ENCODE measurements around the gene EBF4. TPM values are rescaled to one million over a fixed set of nuclear protein-coding genes. Genes with fewer than 3 reads are reported as not detected.

Gene EBF4
- polyA plus RNA-seq, 3 donors: 0.12 TPM; not detected in 2

GRCh38 chr20:2705931-2706645 is 13.5 kb downstream of the EBF4 start:
- H3K9ac ChIP-seq (ENCODE audit: insufficient read depth, low read length, poor library complexity, severe bottlenecking): no peak overlapping the region
- no peaks in the 10 kb centered on the region for H3K4me1 Mint-ChIP-seq
- H3K4me3 Mint-ChIP-seq: no peak overlapping the region
- peaks cover 6 to 23% (median 20%) of the 10 kb centered on the region in 3 donors for H3K27me3 Mint-ChIP-seq (ENCODE audit: low read depth in 3 of 3)
- H3K27ac Mint-ChIP-seq: no peak overlapping the region
- H3K9me3 Mint-ChIP-seq: peaks cover 0 to 10% (median 6%) of the 10 kb centered on the region in 7 donors
- H3K36me3 ChIP-seq (replicated peaks in 1 of 2; ENCODE audit: control insufficient read depth in 1 of 2, insufficient read depth in 2 of 2, low read length in 2 of 2): no peaks in the 10 kb centered on the region
- no peak overlapping the region for H3K4me3 ChIP-seq (replicated peaks in 1 of 3; ENCODE audit: low read depth in 2 of 3, low read length in 3 of 3)
- intact Hi-C loops (cut with micrococcal nuclease): no loop called here
- H3K27me3 ChIP-seq (ENCODE audit: control insufficient read depth in 2 of 2, insufficient read depth in 2 of 2, low read length in 2 of 2): peaks cover 0 to 4% of the 10 kb centered on the region in 2 donors
- no peak overlapping the region for H3K27ac ChIP-seq (ENCODE audit: low read depth in 1 of 2, low read length in 2 of 2)
- H3K79me2 ChIP-seq (ENCODE audit: insufficient read depth, low read length): no peaks in the 10 kb centered on the region
- WGBS (ENCODE audit: insufficient coverage): 97% methylated on average over 7 of the region's 14 CpGs
- H3K9me3 ChIP-seq (replicated peaks in 1 of 2; ENCODE audit: control insufficient read depth in 1 of 2, insufficient read depth in 1 of 2, low read length in 2 of 2): peaks cover 0 to 4% of the 10 kb centered on the region in 2 donors
- no peaks in the 10 kb centered on the region for H3K4me1 ChIP-seq (ENCODE audit: control insufficient read depth in 1 of 2, insufficient read depth in 2 of 2, low read length in 2 of 2)
- no peak for TF ChIP-seq CTCF (IDR thresholded peaks at IDR 0.05)
- no peaks in the 10 kb centered on the region for H3K36me3 Mint-ChIP-seq
- H4K20me1 ChIP-seq (ENCODE audit: insufficient read depth, low read length): no peaks in the 10 kb centered on the region
- no peak overlapping the region for H3K4me2 ChIP-seq (replicated peaks; ENCODE audit: extremely low read depth, low read length, poor library complexity, severe bottlenecking)
- no peak overlapping the region for H2AFZ ChIP-seq (ENCODE audit: insufficient read depth, low read depth, low read length, poor library complexity, severe bottlenecking)
- no peak for DNase-seq

GRCh38 chr20:2706688-2707352 is 14.2 kb downstream of the EBF4 start:
- H3K9me3 Mint-ChIP-seq: peaks cover 0 to 10% (median 6%) of the 10 kb centered on the region in 7 donors
- no peak overlapping the region for H3K27ac Mint-ChIP-seq
- peaks cover 3 to 18% (median 18%) of the 10 kb centered on the region in 3 donors for H3K27me3 Mint-ChIP-seq (ENCODE audit: low read depth in 3 of 3)
- DNase-seq: no peak
- no peak overlapping the region for H3K4me3 Mint-ChIP-seq
- H3K27me3 ChIP-seq (ENCODE audit: control insufficient read depth in 2 of 2, insufficient read depth in 2 of 2, low read length in 2 of 2): peaks cover 0 to 4% of the 10 kb centered on the region in 2 donors
- no peaks in the 10 kb centered on the region for H3K4me1 ChIP-seq (ENCODE audit: control insufficient read depth in 1 of 2, insufficient read depth in 2 of 2, low read length in 2 of 2)
- peaks cover 0 to 4% of the 10 kb centered on the region in 2 donors for H3K9me3 ChIP-seq (replicated peaks in 1 of 2; ENCODE audit: control insufficient read depth in 1 of 2, insufficient read depth in 1 of 2, low read length in 2 of 2)
- no peak for TF ChIP-seq CTCF (IDR thresholded peaks at IDR 0.05)
- H3K36me3 Mint-ChIP-seq: no peaks in the 10 kb centered on the region
- H2AFZ ChIP-seq (ENCODE audit: insufficient read depth, low read depth, low read length, poor library complexity, severe bottlenecking): no peak overlapping the region
- H3K4me1 Mint-ChIP-seq: no peaks in the 10 kb centered on the region
- H3K36me3 ChIP-seq (replicated peaks in 1 of 2; ENCODE audit: control insufficient read depth in 1 of 2, insufficient read depth in 2 of 2, low read length in 2 of 2): no peaks in the 10 kb centered on the region
- H3K4me2 ChIP-seq (replicated peaks; ENCODE audit: extremely low read depth, low read length, poor library complexity, severe bottlenecking): no peak overlapping the region
- no peak overlapping the region for H3K4me3 ChIP-seq (replicated peaks in 1 of 3; ENCODE audit: low read depth in 2 of 3, low read length in 3 of 3)
- intact Hi-C loops (cut with micrococcal nuclease): no loop called here
- no peaks in the 10 kb centered on the region for H4K20me1 ChIP-seq (ENCODE audit: insufficient read depth, low read length)
- H3K27ac ChIP-seq (ENCODE audit: low read depth in 1 of 2, low read length in 2 of 2): no peak overlapping the region
- 27% methylated on average over 5 of the region's 6 CpGs for WGBS (ENCODE audit: insufficient coverage)
- no peaks in the 10 kb centered on the region for H3K79me2 ChIP-seq (ENCODE audit: insufficient read depth, low read length)
- no peak overlapping the region for H3K9ac ChIP-seq (ENCODE audit: insufficient read depth, low read length, poor library complexity, severe bottlenecking)
